Transverse colon (tissue), 4 donors: ENCODE measurements around the gene SSTR5. TPM values are rescaled to one million over a fixed set of nuclear protein-coding genes. Genes with fewer than 3 reads are reported as not detected.

Experiments
- DNase-seq: peaks from one replicate; pipeline ENCODE4 v3.0.0-alpha.2; 2019
- H3K27ac ChIP-seq, 4 donors: fragments of 200-600 bp; sonication (generic); 2 replicates each; pipeline ENCODE4 v1.5.1; 2016 to 2018; ENCODE audit warnings: inconsistent platforms in 4 of 4
- H3K27me3 ChIP-seq: fragments of 200-600 bp; sonication (generic); 2 replicates; pipeline ENCODE4 v1.5.1; 2017; ENCODE audit warnings: inconsistent platforms
- H3K36me3 ChIP-seq, 4 donors: fragments of 200-600 bp; sonication (generic); 2 replicates each; pipeline ENCODE4 v1.5.1; 2017 to 2019; ENCODE audit warnings: inconsistent platforms in 4 of 4
- H3K4me1 ChIP-seq, 4 donors: fragments of 200-600 bp; sonication (generic); 2 replicates each; pipeline ENCODE4 v1.5.1; 2017 to 2020; ENCODE audit warnings: inconsistent platforms in 4 of 4
- H3K4me3 ChIP-seq, 4 donors: fragments of 200-600 bp; sonication (generic); 1 replicate in 1 of 4; 2 replicates in 3 of 4; pipeline versions ENCODE4 v1.5.1 to v1.6.1; 2017 to 2019; ENCODE audit warnings: inconsistent platforms in 4 of 4
- H3K9me3 ChIP-seq, 2 donors: fragments of 200-600 bp; sonication (generic); 2 replicates each; pipeline ENCODE4 v1.5.1; 2017 to 2019; ENCODE audit warnings: inconsistent platforms in 2 of 2
- EP300 ChIP-seq: sonication (generic); formaldehyde crosslinking; IDR thresholded peaks from one replicate; pipeline ENCODE4 v1.6.1; 2017; ENCODE audit warnings: antibody characterized with exemption, low read depth
- POLR2A ChIP-seq: fragments of 450-650 bp; IDR thresholded peaks from one replicate; pipeline ENCODE4 v1.6.1; 2016; ENCODE audit warnings: antibody characterized with exemption, mild to moderate bottlenecking, moderate library complexity
- POLR2AphosphoS5 ChIP-seq, 3 donors: sonication (generic); formaldehyde crosslinking; IDR thresholded peaks; one replicate each; pipeline ENCODE4 v1.6.1; 2016; ENCODE audit warnings: antibody characterized with exemption in 3 of 3
- WGBS, 2 donors: methylation state at CpG; one replicate each; pipeline ENCODE4 v1.1.5; 2018; ENCODE audit warnings: low coverage in 1 of 2; 5-methylcytosine and 5-hydroxymethylcytosine counted together
- in situ Hi-C, 4 donors: fragments of 200-750 bp; cut with MboI; loops; one replicate each; pipeline versions ENCODE4 v1.15.0 to v1.15.1; 2017; ENCODE audit warnings: low sequenced_read_pairs in 3 of 4, low pct_ligation_motif_present in 1 of 4, low pct_unique_long_range_greater_than_20kb in 1 of 4
- intact Hi-C: fragments of 100-400 bp; cut with DNase I; formaldehyde crosslinking; loops from one replicate; pipeline ENCODE4 v1.15.1; 2023; ENCODE audit warnings: low total_unique reads
- total RNA-seq, 4 donors: library from RNA; depleted of rRNA; stranded (reverse); fragments of >200 nt; gene quantifications; one replicate each; pipeline ENCODE4 v1.1.0, GENCODE V29; 2016
- TF ChIP-seq, protein P1 (sequence below), 5 experiments: fragments of 200-600 bp in 3 of 5; fragments of 450-650 bp in 2 of 5; sonication (generic) in 3 of 5; IDR thresholded peaks; 1 replicate in 2 of 5; 2 replicates in 3 of 5; pipeline ENCODE4 v1.5.1; 2016 to 2017; ENCODE audit warnings: antibody characterized with exemption in 5 of 5, inconsistent platforms in 3 of 5, mild to moderate bottlenecking in 2 of 5, moderate library complexity in 1 of 5

The SSTR5 gene
- total RNA-seq, 4 donors from 2014 or later: not detected

DNA sequence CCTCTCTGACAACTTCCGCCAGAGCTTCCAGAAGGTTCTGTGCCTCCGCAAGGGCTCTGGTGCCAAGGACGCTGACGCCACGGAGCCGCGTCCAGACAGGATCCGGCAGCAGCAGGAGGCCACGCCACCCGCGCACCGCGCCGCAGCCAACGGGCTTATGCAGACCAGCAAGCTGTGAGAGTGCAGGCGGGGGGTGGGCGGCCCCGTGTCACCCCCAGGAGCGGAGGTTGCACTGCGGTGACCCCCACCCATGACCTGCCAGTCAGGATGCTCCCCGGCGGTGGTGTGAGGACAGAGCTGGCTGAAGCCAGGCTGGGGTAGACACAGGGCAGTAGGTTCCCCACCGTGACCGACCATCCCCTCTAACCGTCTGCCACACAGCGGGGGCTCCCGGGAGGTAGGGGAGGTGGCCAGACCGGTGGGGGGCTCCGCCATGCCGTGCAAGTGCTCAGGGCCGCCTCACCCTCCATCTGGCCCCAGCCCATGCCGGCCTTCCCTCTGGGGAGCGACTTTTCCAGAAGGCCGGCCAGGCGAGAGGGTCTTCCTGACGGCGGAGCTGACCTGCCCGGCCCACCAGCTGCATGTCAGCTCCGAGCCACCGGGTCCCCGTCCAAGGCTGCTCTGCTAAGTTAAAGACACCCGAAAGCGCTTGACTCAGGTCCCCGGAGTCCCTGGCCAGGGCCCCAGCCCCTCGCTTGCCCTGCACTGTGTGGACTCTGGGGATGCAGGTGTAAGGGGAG, 7.4 kb downstream of the SSTR5 start:
- intact Hi-C loops: no loop called here
- H3K9me3 ChIP-seq: peaks cover 6 to 10% of the 10 kb centered on the region in 2 donors
- WGBS, 2 donors: 82% methylated on average over 37 of the region's 45 CpGs; no CpG with 5 or more reads in 1 of the 2 donors
- TF ChIP-seq POLR2A (no peak), POLR2AphosphoS5 (IDR thresholded peaks at IDR 0.05) (no peak), EP300 (no peak)
- TF ChIP-seq, protein P1, sequence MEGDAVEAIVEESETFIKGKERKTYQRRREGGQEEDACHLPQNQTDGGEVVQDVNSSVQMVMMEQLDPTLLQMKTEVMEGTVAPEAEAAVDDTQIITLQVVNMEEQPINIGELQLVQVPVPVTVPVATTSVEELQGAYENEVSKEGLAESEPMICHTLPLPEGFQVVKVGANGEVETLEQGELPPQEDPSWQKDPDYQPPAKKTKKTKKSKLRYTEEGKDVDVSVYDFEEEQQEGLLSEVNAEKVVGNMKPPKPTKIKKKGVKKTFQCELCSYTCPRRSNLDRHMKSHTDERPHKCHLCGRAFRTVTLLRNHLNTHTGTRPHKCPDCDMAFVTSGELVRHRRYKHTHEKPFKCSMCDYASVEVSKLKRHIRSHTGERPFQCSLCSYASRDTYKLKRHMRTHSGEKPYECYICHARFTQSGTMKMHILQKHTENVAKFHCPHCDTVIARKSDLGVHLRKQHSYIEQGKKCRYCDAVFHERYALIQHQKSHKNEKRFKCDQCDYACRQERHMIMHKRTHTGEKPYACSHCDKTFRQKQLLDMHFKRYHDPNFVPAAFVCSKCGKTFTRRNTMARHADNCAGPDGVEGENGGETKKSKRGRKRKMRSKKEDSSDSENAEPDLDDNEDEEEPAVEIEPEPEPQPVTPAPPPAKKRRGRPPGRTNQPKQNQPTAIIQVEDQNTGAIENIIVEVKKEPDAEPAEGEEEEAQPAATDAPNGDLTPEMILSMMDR (IDR thresholded peaks at IDR 0.05): no peak
- H3K4me1 ChIP-seq: peaks cover 0 to 12% (median 10%) of the 10 kb centered on the region in 4 donors
- H3K36me3 ChIP-seq: no peaks in the 10 kb centered on the region
- DNase-seq: no peak
- peaks cover 91% of the 10 kb centered on the region for H3K27me3 ChIP-seq
- H3K4me3 ChIP-seq: no peak overlapping the region
- H3K27ac ChIP-seq: no peak overlapping the region
- in situ Hi-C loops: no loop called here

DNA sequence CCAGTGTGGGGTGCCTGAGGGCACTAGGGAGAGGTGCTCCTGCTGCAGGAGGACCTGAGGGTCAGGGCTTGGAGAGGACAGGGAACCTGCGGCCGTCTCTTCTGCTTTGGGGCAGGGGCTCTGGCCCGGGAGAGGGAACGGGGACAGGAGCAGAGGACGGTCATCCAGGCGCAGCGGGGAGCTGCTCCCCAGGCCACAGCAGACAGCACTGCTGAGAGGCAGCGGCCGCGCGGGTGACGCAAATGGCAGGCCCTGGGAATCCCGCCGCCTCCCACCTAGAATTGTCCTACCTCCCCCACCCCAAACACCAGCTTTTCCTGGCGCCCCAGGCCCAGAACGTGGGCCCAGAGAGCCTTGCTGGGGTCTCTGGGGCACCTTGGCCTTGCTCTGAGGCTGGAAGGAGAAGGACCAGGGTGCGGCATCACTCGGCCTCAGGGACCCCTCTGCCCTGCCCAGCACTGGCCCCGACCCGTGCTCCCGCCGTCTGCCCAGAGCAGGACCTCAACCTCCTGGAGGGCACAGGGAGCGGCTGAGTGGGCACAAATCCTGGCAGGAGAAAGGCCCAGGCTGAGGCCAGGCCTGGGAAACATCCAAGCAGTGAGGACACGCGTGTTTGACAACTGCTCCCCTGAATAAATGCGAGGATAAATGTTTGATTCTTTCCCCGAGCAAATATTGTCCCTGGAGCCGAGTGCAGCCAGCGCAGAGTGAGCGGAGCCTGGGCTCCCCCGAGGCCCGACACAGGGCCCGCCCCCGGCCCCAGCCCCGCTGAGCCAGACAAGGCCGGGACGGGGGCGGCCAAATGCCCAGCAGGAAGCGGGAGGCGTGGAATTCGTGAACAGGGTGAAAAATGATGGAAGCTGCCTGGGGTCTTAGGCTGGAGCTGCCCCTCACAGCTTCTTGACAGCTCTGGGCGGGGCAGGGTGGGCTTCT, 8.5 kb downstream of the SSTR5 start:
- intact Hi-C loops (no loop called here), in situ Hi-C loops (no loop called here)
- peaks cover 91% of the 10 kb centered on the region for H3K27me3 ChIP-seq
- peaks cover 0 to 12% (median 10%) of the 10 kb centered on the region in 4 donors for H3K4me1 ChIP-seq
- no peak overlapping the region for H3K27ac ChIP-seq
- no peak overlapping the region for H3K4me3 ChIP-seq
- H3K9me3 ChIP-seq: peaks cover 11 to 18% of the 10 kb centered on the region in 2 donors
- WGBS, 2 donors: 55% methylated on average over 34 of the region's 42 CpGs; no CpG with 5 or more reads in 1 of the 2 donors
- TF ChIP-seq, protein P1 (IDR thresholded peaks at IDR 0.05): no peak
- TF ChIP-seq POLR2AphosphoS5 (IDR thresholded peaks at IDR 0.05): no peak
- TF ChIP-seq POLR2A: no peak
- TF ChIP-seq EP300: no peak
- H3K36me3 ChIP-seq: no peaks in the 10 kb centered on the region
- DNase-seq: no peak

DNA sequence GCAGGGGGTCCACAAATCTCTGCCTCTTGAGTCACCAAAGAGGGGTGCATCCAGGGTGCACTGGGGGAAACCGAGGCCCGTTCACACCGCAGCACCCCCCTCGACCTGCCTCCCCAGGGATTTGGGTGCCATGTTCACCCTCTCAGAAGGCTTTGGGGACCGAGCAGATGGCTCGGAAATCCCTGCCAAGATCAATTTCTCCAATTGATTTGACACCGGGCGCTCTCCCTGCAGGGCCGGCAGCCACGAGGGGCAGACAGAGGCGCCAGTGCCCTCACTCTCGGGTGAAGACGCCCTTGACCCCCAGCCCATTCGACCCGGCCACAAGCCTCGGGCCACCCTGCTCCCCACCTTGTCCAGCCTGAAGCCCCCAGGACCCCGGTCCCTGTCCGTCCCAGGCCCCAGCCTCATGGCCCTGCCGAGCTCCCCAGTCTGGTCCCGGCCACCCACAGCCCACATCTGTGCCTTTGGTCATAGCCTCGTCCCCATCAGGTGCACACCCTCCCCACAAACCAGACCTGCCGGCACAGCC, 9.3 kb downstream of the SSTR5 start:
- no peaks in the 10 kb centered on the region for H3K36me3 ChIP-seq
- intact Hi-C loops (no loop called here), in situ Hi-C loops (no loop called here)
- WGBS, 2 donors: 76% methylated on average over 22 of the region's 22 CpGs; no CpG with 5 or more reads in 1 of the 2 donors
- H3K27ac ChIP-seq: no peak overlapping the region
- TF ChIP-seq POLR2A: no peak
- TF ChIP-seq POLR2AphosphoS5 (IDR thresholded peaks at IDR 0.05): no peak
- TF ChIP-seq, protein P1 (IDR thresholded peaks at IDR 0.05): no peak
- TF ChIP-seq EP300: no peak
- H3K4me1 ChIP-seq: peaks cover 0 to 12% (median 10%) of the 10 kb centered on the region in 4 donors
- no peak for DNase-seq
- peaks cover 86% of the 10 kb centered on the region for H3K27me3 ChIP-seq
- peaks cover 11 to 18% of the 10 kb centered on the region in 2 donors for H3K9me3 ChIP-seq
- H3K4me3 ChIP-seq: no peak overlapping the region
